CMK (cell line): ENCODE data around the gene HPN.
"Not testable (repeated sequence)": the region's sequence is repeated elsewhere in the genome, so short reads cannot be mapped to it uniquely, and the experiment has no call there.

Experiments
- DNase-seq: peaks from one replicate; pipeline ENCODE4 v3.0.0-alpha.2; 2010; ENCODE audit warnings: low read depth

Gene HPN

GRCh38 chr19:35009424-35010415 lies 31.8 kb upstream of the HPN start:
- DNase-seq, result no peak

GRCh38 chr19:35011091-35011689 lies 30.3 kb upstream of the HPN start:
- DNase-seq, result no peak

GRCh38 chr19:35011737-35012682 lies 29.5 kb upstream of the HPN start:
- no peak for DNase-seq

GRCh38 chr19:35013041-35013819 lies 28.3 kb upstream of the HPN start:
- DNase-seq, result no peak

GRCh38 chr19:35013820-35014754 lies 27.4 kb upstream of the HPN start:
- no peak for DNase-seq

GRCh38 chr19:35014774-35015173 lies 26.7 kb upstream of the HPN start:
- DNase-seq, result not testable (repeated sequence)

- DNase-seq, result no peak
These were observed 26.1 kb upstream of the HPN start for GRCh38 chr19:35015270-35015953.

- DNase-seq, result no peak
These were observed 25.6 kb upstream of the HPN start for GRCh38 chr19:35015954-35016351.

- DNase-seq, result no peak
These were observed 24.0 kb upstream of the HPN start for GRCh38 chr19:35017507-35017906.

- no peak for DNase-seq
These were observed 23.1 kb upstream of the HPN start for GRCh38 chr19:35018379-35018778.

- no peak for DNase-seq
These were observed 22.4 kb upstream of the HPN start for GRCh38 chr19:35019144-35019543.

- DNase-seq, result no peak
These were observed 20.5 kb upstream of the HPN start for GRCh38 chr19:35021016-35021415.

GRCh38 chr19:35021596-35021995 lies 19.9 kb upstream of the HPN start:
- no peak for DNase-seq

GRCh38 chr19:35022460-35022859 lies 19.1 kb upstream of the HPN start:
- DNase-seq, result no peak

- DNase-seq, result no peak
These were observed 18.1 kb upstream of the HPN start for GRCh38 chr19:35023428-35023827.

GRCh38 chr19:35024095-35024494 lies 17.4 kb upstream of the HPN start:
- no peak for DNase-seq

GRCh38 chr19:35025969-35026368 lies 15.6 kb upstream of the HPN start:
- no peak for DNase-seq

- no peak for DNase-seq
These were observed 15.1 kb upstream of the HPN start for GRCh38 chr19:35026418-35026817.

- no peak for DNase-seq
These were observed 14.5 kb upstream of the HPN start for GRCh38 chr19:35027009-35027408.
